GM18951 (cell line): ENCODE results near the gene CSRP1.

Experiments used
- POLR2A ChIP-seq: IDR thresholded peaks from 4 replicates; pipeline ENCODE4 v1.6.1; 2011; ENCODE audit warnings: mild to moderate bottlenecking; ENCODE audit not compliant: insufficient read length, insufficient read depth; ENCODE audit errors: extremely low read depth
- in situ Hi-C: fragments of 300-500 bp; cut with MboI; formaldehyde crosslinking; loops from one replicate; pipeline ENCODE4 v1.12.0; 2022; ENCODE audit warnings: low sequenced_read_pairs, mixed read lengths, inconsistent platforms; ENCODE audit not compliant: unreplicated experiment

The CSRP1 gene

DNA sequence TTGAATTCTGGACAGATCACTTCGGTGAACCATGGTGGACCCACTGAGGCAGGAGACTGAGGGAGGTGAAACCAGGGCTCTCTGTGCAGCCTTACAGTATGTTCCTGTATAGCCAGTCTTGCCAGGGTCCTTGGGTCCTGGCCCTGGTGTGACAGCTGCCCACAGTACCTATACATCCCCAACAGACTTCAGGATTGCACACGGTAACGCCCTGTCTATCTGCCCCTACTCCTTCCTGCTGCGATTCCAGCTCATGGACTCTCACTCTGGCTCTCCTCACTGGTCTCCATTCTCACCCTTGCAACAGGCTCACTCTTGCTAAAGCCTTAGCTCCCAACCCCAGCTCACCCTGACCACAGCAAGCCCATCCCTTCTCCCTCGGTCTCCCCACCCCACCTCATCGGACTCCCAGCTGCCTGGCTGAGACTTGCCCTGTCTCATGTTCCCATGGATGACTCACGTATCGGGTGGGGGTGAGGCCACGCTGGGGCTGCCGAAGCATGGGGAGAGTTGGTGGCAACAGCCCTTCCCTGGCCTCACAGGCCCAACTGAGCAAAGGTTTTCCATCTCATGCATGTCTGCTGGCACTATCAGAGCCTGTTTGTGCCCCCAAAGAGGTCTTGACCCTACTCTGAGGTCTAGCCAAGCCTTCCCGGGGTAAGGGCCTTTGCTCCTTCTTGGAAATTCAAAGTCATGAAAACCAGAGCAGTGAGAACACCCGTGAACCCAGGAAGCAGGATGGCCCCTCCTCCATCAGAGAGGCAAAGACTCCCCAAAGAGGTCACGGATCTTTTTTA lies 45.1 kb downstream of the CSRP1 start:
- TF ChIP-seq POLR2A = no peak
- in situ Hi-C loops = no loop called here

DNA sequence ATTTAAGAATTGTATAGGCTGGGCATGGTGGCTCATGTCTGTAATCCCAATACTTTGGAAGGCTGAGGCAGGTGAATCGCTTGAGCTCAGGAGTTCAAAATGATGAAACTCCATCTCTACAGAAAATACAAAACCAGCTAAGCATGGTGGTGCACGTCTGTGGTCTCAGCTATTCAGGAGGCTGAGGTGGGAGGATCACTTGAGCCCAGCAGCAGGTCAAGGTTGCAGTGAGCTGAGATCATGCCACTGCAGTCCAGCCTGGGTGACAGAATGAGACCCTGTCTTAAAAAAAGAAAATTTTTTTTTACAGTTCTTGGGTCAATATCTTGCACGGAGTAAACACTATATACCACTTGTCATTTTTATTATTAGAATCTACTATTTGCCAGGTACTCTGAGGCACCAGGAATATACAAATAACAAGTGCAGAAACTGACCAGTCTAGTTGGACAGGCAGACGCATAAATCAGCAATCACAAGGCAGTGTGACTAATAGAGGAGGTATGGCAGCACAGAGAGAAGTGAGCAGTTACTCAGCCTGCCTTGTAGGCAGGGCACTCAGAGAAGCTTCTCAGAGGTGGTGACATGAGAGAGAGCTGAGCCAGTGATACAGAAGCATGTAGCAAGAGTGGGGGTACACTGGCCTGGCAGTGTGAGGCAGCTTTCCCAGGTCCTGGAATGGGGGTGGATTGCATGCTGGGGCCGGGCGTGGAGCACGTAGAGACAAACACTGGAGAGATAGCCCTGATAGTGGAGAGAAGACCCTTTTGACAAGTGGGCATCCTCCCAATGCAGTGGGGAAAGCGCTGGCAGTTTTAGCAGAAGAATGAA lies 45.9 kb downstream of the CSRP1 start:
- in situ Hi-C loops = no loop called here

DNA sequence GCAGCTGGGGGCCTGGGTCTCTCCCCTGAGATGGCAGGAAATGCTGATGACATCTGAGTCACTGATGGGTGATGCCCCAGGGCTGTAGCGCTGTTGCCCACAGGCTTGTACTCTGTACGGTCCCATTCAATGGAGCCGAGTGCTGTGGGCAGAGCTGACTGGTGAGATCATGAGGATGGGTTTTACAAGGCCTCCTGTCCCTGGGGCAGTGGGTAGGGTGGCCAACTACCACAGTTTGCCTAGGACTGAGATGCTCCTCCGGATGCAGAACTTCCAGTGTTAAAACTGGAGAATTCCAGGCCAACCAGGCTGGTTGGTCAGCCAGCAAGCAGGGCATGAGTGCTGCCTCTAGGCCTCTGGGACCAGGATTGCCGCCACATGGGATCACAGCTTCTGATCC lies 47.1 kb downstream of the CSRP1 start:
- no peak for TF ChIP-seq POLR2A
- in situ Hi-C loops = no loop called here

More for the DNA sequence above, 45.9 kb downstream of the CSRP1 start:
- TF ChIP-seq POLR2A = no peak

DNA sequence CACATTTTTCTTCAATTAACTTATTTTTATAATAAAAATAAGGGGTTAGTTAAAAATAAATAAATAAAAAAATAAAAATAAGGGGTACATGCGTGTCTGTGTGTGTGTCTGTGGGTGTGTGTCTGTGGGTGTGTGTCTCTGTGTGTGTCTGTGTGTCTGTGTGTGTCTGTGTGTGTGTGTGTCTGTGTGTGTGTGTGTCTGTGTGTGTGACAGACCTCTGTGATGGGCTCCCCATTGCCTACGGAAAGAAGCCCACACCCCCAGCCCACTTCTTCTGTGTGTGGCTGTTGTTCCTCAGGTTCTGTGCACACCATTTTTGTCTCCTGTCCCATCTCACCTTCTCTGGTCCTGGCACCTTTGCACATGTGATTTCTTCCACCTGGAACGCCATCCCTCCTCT lies 47.9 kb downstream of the CSRP1 start:
- no peak for TF ChIP-seq POLR2A
- in situ Hi-C loops = no loop called here

DNA sequence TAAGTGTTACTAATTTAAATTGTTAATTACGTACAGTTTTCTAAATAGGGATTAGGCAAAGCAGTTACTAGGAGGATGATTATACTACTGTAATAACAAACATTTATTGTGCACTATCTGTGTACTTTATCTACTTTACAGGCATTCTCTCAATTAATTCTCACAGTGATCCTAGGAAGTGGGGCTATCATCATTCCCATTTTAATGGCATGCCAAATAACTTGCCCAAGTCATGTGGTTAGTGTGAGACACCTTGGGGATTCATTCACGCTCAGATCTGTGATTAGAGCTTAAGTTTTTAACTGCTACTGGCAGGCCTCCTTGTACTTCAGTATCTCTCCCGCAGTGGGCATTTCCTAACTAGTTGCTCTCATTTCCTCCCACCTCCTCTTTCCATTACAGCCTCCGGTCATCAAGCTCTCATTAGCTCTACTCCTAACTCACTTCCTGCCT lies 49.4 kb downstream of the CSRP1 start:
- TF ChIP-seq POLR2A = no peak
- in situ Hi-C loops = no loop called here

DNA sequence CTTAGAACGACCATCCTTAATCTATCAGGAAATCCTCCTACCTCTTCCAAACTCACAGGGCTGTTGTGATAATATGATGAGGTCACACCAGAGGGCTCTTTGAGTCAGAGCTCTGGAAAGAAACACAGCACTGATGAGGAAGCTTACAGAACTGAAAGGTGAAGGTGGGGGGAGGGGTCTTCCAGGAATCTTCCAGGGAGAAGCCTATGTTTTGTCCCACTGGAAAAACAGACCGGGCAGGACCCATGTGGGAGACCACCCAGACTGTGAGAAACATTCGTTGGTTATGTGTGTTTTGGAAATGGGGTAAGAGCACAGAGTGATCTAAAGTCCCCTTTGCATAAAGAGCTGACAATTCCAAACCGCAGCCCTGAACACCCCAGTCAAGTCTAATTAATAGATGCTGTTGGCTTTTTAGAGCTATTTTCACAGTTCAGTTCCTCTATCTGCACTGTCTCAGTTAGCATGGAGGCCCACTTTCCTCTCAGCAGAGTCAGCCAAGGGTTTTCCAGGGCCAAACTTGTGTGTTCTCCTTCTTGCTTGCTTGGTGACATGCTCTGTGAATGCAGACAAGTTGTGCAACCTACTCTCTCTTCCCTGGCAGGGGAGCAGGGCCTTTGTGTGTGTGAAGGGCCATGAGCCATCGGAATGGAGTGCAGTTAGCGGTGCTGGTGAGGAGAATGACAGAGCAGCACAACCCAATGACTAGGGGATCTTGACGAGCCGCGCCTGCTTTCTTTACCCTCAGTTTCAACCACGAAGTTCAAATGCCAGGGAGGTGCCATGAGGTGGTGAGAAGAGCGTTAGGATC lies 50.2 kb downstream of the CSRP1 start:
- in situ Hi-C loops = no loop called here
- TF ChIP-seq POLR2A = no peak

DNA sequence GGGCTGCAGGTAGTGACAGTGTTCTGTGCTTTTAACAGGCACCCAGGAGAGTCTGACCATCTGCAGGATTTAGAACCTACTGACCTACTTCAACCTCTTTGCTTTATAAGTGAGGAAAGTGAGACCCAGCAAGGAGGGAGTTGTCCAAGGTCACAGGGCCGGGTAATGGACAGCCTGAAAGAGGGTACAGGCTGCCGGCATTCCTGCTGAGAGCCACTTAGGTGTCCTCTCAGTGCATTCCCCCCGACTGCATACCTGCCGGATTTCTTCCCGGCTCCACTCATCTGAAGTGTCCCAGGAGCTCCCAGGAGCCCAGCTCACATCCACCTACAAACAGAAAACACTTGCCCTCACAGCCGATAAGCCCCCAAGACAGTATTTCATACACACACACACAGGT lies 51.8 kb downstream of the CSRP1 start:
- no peak for TF ChIP-seq POLR2A
- in situ Hi-C loops = no loop called here

DNA sequence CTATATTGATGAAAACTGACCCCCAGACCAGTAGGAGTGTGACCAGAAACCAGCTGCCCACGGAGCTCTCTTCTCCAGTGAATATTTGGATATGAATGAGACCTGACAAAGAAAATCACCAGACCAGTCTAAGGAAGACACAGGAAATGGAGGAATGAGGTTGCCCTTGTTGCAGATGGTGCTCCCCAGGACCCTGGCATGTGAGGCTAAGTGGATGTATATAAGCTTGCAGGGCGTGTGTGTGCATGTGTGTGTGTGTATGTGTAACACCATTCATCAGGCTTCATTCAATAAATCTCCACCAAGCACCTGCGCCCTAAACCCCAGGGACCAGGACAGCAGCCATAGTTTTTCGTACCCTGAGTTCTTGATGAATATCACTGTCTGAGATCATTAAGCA lies 52.3 kb downstream of the CSRP1 start:
- TF ChIP-seq POLR2A = no peak
- in situ Hi-C loops = no loop called here

DNA sequence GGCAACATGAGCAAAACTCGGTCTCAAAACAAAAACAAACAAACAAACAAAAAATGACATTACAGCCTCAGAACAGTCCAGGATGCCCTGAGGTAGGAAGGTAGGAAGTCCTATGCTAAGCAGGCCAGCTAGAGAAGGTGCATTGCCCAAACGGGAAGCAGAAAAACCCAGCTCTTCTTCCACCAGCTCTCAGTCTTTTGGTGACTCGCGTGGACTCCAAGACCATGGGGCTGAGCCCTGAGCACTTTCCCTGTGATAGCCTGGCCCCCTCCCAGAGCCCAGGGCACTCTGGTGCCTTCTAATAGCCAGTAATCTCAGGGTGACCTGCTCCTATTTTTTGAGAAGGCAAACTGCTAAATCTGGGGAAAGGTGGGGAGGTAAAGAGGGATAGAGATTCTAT lies 54.1 kb downstream of the CSRP1 start:
- in situ Hi-C loops = no loop called here

DNA sequence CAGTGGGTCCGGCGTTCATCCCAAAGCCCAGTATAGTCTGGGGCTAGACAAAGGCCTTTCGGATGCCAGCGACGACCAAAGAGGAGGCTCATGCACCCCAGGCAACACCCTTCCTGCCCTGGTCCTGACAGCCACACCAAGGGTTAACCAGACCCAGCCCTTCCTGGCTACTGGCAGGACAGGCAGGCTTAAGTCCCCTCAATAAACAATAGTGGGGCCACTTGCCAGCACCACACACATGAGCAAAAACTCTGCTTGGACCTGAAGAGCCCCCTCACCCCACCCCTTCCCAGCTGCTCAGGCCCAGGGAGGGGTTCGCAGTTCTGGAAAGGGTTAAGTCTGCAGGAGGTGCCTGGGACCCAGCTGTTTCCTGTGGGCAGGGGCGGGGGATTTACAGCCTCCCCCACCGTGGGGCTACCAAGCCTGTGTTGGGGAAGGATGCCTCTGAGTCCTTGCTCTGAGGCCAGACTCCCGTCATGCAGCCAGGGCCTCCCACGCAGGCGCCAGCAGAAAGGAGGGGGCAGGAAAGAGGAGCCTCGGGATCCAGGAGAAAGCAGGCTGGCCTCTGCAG lies 56.1 kb downstream of the CSRP1 start:
- no peak for TF ChIP-seq POLR2A
- in situ Hi-C loops = no loop called here

More for the DNA sequence above, 54.1 kb downstream of the CSRP1 start:
- no peak for TF ChIP-seq POLR2A

DNA sequence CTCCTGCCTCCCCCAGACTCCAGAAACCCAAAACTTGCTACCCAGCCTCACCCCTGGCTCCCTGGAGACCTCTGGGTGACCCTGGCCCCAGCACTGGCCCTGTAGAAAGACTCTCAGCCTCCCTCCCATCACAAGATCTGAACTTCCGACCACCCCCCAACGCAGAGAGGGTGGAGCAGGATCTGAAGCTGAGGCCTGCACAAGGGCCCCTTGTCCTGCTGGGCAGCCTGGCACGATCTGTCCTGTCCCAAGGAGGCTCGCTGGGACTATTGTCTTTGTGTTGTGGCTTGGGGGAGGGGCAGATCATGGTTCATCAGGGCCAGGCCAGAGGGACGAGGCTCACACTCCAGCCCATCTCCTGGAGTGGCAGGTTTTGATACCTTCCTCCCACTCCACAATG lies 57.9 kb downstream of the CSRP1 start:
- in situ Hi-C loops = no loop called here
- no peak for TF ChIP-seq POLR2A

DNA sequence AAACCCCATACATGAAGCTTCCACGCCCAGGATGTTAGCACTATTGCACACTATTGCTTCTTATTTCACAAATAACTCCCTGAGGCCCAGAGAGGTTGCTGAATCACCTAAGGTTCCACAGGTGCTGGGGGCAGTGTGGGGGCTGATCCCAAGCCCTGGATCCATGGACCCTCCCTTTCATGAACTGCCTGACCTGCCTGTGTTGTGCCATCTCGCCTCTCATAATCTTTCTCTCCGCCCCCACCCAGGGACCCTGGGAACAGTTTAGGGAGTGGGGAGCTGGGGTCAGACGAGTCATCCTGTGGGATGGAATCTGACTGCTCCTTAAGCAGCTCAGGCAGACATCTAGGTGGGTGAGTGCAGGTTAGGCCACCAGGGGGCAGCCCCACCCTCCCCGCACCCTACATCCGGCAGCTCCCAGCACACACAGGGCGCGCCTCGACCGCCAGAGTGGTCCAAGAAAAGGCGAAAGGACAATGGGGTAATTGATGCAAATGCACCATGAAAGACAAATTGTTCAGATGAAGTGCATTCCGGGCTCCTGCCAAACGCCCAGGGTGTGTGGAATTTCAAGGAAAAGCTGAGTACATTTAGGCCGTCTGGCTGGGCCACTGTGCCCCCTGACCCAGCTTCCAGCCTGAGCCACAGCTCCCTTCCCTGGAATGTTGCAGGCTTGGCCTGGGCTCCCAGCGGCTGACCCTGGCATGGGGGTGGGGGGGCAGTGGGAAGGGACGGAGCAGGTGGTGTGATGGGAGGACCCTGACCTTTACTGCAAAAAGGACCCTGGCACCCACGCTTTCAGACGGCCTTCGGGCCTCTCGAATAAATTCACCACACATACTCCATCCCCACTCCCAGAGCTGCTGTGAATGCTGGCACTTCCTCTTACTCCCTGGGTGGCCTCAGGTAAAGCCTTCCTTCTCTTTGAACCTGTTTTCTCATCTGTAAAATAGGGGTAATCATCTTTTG lies 58.7 kb downstream of the CSRP1 start:
- in situ Hi-C loops = no loop called here
- no peak for TF ChIP-seq POLR2A

DNA sequence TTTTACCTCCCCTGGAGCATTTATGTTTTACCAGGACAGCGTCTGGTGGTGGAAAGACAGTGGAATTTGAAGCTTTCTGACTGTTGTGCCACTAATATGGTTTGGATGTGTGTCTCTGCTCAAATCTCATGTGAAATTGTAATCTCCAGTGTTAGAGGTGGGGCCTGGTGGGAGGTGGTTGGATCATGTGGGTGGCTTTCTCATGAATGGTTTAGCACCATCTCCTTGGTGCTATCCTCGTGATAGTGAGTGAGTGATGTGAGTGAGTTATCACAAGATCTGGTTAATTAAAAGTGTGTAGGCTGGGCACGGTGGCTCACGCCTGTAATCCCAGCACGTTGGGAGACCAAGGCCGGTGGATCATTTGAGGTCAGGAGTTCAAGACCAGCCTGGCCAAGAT lies 61.6 kb downstream of the CSRP1 start:
- no peak for TF ChIP-seq POLR2A
- in situ Hi-C loops = no loop called here
